Stimulated activated CD8-positive, alpha-beta memory T cell treated with anti-CD3 and anti-CD28 coated beads, Interleukin-7, amount 100 ng/mL, for 4 hours (primary cell): Measurements from ENCODE around the gene ULBP3.
"Not testable (repeated sequence)": the region's sequence is repeated elsewhere in the genome, so short reads cannot be mapped to it uniquely, and the experiment has no call there.

Experiments used
- DNase-seq, 2 donors: peaks; one replicate each; pipeline ENCODE4 v3.0.0-alpha.2; 2020; ENCODE audit warnings: low read depth in 2 of 2

ULBP3 gene

DNA sequence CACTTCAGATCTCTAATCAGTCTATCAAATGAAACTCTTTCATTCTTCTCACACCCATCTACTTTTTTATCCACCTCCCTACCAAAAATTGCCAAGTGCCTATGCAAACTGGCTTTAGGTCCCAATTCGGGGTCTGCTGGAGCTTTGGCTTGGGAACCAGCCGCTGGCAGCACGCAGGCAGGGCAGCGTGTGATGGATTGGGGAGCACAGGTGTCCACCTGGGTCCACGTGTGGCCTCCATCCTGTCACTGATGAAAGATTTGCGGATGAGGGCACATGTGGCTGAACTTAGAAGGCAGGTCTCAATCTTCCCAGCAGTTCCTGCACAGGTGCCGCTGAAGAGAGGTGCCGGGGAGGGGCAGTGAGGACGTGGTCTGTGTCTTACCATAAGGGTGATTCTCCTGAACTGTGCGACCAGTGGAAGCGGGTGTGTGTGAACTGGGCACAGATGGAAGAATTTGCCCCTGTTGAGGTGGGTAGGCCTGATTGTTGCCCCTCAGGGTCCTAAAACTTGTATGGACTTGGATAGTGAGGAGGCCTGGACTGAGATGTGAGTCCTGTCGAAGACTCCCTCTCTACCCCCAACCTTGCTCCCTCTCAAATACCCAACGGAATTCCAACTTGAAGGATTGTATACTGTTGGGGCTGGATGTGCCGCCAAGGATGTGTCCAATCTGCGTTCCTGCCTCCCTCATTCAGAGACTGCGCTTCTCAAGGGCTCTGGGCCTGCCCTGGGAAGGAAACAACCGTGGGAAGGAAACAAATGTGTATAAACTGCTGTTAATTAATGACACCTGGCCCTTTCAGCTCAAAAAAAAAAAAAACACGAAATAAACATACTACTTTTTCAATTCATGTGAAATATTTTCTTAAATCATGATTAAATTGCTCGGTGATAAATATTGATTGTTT, 25.2 kb downstream of the ULBP3 start:
- no peak for DNase-seq

- no peak for DNase-seq
Measured at GRCh38 chr6:150043096-150043495, 25.8 kb downstream of the ULBP3 start.

GRCh38 chr6:150038202-150039062, 30.5 kb downstream of the ULBP3 start:
- no peak for DNase-seq

GRCh38 chr6:150037526-150038201, 31.3 kb downstream of the ULBP3 start:
- DNase-seq = no peak

GRCh38 chr6:150036081-150036480, 32.8 kb downstream of the ULBP3 start:
- no peak for DNase-seq

DNA sequence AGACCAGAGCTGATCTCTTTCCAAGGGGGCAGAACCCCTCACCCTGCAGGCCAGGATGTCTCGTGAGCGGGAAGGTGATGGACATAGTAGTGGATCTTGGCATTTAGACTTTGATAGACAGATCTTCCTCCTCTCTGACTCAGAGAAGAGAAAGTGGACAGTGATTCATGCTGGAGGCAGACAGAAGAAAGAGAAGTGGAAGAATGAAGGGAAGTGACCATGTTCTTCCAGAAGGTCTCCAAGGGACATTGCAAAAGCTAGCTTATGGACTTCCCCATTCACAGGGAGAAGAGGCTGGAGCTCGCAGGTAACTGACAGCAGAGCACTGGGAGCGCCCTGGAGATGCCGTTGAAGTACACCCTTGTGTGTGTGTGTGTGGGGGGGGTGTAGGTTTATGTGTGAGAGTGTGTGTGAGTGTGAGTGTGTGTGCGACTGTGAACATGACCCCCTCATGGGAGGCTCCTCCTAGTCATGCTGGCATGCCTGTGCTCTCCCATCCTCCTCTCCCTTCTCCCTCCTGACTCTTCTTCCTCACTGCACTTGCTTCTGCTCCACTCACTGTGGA, 35.6 kb downstream of the ULBP3 start:
- DNase-seq = no peak

GRCh38 chr6:150032598-150032997, 36.3 kb downstream of the ULBP3 start:
- no peak for DNase-seq

DNA sequence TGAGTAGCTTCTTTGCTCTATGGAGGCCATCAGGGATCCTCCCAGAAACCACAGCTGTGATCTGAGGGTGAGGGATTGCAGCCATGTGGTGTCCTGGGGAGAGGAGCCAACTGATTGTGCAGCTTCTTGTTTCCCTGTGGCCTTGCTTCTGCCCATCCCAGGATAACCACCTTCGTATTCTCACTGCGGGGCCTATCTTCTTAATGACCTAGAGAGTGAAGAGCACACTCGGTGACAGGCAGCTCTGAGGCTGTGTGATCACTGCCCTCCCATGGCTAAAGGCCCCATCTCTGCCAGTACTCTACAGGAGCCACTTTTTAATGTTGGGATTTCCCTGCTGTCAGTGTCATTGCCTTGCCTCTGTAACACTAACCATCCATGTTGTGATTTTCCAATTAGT, 38.3 kb downstream of the ULBP3 start:
- DNase-seq = no peak

DNA sequence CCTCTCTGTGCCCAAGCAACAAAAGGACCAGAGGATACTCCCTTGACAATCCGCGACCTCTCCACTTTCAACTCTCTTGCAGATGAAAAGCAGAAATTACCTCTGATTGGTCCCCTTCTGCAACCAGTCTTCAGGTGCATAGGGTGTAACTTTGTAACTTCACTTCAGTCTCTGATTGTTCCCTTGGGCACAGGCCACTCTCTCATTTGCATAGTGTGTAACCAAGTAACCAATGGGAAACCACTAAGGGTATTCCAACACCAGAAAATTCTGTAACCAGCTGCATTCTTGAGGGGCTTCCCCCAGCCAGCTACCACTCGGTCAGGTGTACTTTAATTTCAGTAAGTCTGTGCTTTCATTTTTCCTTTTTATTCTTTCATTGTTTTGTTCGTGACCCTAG, 39.2 kb downstream of the ULBP3 start:
- no peak for DNase-seq

DNA sequence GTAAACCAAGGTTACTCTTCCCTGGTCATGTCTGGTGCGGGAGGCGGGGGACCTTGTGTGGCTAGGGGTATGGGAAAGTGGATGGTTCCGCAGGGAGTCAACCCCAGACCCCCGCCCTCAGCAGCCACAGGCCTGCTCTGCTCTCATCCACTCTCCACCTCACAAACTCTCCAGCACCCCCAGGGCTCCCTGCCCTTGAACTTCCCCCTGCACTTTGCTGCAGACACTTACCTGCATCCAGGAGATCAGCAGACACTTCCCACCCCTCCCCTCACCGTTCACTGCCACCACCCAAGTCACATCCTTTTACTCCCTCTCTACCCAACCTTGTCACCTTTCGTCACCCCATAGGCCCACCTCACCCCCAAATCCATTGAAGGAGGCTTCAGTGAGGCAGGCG, 39.6 kb downstream of the ULBP3 start:
- DNase-seq = no peak

DNA sequence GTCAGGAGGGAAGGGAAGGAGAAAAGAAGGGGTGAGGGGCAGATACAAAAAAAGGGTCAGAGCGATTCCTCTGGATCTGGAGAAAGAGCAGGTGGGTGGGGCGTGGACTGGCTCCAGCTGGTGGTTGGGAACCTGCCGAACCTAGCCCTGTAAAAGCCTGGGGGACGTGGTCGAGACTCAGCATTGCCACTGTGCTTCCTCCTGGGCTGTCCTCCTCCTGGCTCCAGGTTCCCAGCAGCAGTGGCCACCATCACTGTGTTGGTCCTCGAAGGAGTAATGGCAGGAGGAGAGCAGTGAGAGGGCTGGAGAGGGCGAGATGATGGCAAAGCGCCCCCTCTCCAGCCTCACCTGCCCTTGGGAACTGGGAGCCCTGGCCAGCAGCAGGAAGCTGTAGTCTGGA, 40.1 kb downstream of the ULBP3 start:
- DNase-seq = no peak

- no peak for DNase-seq
Measured at GRCh38 chr6:150027806-150028565, 40.9 kb downstream of the ULBP3 start.

DNA sequence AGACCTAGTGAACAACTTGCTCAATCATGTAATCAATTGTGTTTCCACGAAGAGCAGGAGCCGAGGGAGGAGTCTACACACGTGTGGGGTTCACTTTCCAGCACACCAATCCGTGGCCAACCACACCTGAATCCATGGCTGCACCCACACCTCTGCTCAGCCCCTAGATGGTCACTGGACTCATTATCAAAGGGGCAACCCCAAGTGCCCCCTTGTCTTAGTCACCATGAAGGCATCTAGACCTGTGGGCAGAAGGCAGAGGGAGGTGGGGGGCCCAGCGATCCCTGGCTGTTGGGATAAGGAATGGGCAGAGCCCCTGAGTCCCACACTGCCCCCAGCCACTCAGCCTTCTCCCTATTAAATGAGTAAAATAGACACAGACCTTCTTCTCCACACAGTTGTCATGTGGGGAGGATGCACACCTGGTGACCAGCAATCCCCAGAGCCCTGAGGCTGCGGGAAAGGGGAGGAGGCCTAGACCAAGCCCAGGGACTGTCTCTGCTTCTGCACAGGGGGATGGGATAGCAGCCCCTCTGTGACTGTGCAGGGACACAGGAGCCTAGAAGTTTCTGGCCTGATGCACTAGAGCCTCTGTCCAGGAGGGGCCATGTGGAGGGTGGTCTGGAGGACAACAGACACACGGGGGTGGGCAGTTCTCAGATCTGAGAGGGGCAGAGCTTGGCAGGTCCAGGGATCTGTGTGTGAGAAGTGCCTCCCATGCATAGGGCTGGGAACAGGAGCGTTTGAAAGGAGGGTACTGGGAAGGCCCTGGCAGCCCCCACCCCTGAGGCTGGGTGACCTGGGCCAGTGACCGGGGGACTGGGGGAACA, 41.7 kb downstream of the ULBP3 start:
- no peak for DNase-seq

GRCh38 chr6:150025201-150025917, 43.6 kb downstream of the ULBP3 start, which contains the start of gene RAET1L:
Gene RAET1L, minus strand, starts transcription at chr6:150025532. Its CDS starts 61 bp downstream, at chr6:150025471.
- no peak for DNase-seq

DNA sequence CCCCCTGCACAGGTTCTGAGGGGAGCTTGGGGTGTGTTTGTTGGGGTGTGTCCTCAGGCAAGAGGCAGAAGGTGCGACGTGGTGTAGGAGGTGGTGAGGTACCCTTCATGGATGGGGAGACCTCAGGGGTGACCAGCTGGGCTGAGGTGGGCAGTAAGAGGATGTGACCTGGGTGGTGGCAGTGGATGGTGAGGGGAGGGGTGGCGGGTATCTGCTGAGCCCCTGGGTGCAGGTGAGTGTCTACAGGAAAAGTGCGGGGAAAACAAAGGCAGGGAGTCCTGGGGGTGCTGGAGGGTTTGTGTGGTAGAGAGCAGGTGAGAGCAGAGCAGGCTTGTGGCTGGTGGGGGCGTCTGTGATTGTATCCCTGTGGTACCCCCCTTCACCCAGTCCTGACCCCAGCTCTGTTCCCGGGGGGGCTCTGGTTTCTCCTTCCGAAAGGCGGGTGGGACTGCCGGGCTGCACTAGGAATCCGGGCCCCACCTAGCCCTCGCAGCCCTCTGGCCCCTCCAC, 44.2 kb downstream of the ULBP3 start:
- no peak for DNase-seq

- DNase-seq = not testable (repeated sequence)
Measured at GRCh38 chr6:150024021-150024420, 44.9 kb downstream of the ULBP3 start.

- not testable (repeated sequence) for DNase-seq
Measured at GRCh38 chr6:150021870-150022269, 47.1 kb downstream of the ULBP3 start.

GRCh38 chr6:150018846-150019580, 49.9 kb downstream of the ULBP3 start:
- DNase-seq = no peak

- not testable (repeated sequence) for DNase-seq
Measured at GRCh38 chr6:150017186-150017521, 51.8 kb downstream of the ULBP3 start.
